ENCODE data around the gene LRRC3B. TPM values are rescaled to one million over a fixed set of nuclear protein-coding genes. Genes with fewer than 3 reads are reported as not detected.

The LRRC3B gene
- total RNA-seq, 2 experiments from 2014 or later: not detected

DNA sequence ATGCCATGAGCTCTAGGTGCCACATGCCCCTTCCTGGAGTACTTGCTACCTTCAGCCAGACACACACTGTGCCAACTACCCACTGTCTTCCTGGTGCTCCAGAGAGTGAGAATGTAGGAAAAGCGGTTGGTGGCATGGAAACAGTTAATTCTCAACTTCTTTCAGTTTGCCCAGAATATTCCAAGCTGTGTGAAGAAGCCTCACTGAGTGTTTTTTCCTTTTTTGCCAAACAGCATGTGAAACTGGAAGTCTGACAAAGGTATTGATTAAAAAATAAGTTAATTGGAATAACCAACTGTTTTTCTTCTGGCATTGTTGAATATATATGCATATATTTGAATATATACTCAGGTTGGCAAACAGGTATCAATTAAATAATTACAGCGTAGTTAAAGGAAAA is 52.8 kb downstream of the LRRC3B start:
- POLR2A ChIA-PET: no interaction called here
- ATAC-seq: no peak

DNA sequence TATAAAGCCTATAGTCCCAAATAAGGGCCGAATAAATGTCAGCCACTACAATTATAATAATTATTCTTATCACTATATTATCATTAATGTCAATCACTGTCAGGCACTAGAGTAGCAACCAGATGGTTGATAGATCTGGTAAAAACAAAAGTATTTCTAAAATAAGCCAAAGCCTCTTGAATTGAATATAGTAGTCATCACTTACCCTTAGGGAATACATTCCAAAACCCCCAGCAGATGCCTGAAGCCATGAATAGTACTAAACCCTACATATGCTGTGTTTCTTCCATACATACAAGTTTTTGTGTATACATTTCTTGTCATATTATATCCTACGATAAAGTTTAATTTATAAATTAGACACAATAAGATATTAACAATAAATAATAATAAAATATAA is 59.1 kb downstream of the LRRC3B start:
- ChIA-PET CTCF (no interaction called here), POLR2A (no interaction called here)
- no peak overlapping the region for H3K27ac Mint-ChIP-seq
- ATAC-seq (no peak), DNase-seq (no peak)
- H3K36me3 Mint-ChIP-seq (ENCODE audit: low read depth): no peaks in the 10 kb centered on the region
- no peak overlapping the region for H3K4me3 Mint-ChIP-seq
- H3K27me3 Mint-ChIP-seq (ENCODE audit: low read depth): no peaks in the 10 kb centered on the region
- H3K4me1 Mint-ChIP-seq (ENCODE audit: low read depth): no peaks in the 10 kb centered on the region
- H3K9me3 Mint-ChIP-seq (ENCODE audit: insufficient read depth): peaks cover 3% of the 10 kb centered on the region

More for the DNA sequence above, 52.8 kb downstream of the LRRC3B start:
- Mint-ChIP-seq H3K27me3 (ENCODE audit: low read depth) (no peaks in the 10 kb centered on the region), H3K9me3 (ENCODE audit: insufficient read depth) (peaks cover 8% of the 10 kb centered on the region), H3K36me3 (ENCODE audit: low read depth) (no peaks in the 10 kb centered on the region), H3K27ac (no peak overlapping the region), H3K4me1 (ENCODE audit: low read depth) (no peaks in the 10 kb centered on the region), H3K4me3 (no peak overlapping the region)
- DNase-seq: no peak
- CTCF ChIA-PET: no interaction called here

DNA sequence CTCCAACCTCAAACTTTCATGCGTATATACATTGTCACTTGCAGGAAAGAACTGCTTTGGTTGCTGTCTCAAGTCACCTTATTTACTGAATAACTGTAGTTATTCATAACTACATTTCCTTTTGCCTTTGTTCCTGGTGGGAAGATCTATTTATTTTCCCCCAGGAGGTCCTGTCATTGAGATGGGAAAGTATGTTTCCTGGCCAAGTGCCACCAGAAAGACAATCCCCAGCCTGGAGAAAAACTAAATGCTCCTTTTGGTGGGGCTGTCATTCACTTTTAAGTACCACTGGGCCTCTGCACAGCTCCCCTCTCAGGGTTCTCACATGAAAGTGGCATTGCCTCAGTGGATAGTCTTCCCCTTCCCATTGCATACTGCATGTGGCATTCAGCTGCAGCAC is 59.8 kb downstream of the LRRC3B start:
- Mint-ChIP-seq H3K27me3 (ENCODE audit: low read depth) (no peaks in the 10 kb centered on the region), H3K9me3 (ENCODE audit: insufficient read depth) (peaks cover 3% of the 10 kb centered on the region), H3K36me3 (ENCODE audit: low read depth) (no peaks in the 10 kb centered on the region), H3K27ac (no peak overlapping the region), H3K4me1 (ENCODE audit: low read depth) (no peaks in the 10 kb centered on the region), H3K4me3 (no peak overlapping the region)
- POLR2A ChIA-PET: no interaction called here
- CTCF ChIA-PET: no interaction called here
- ATAC-seq (no peak), DNase-seq (no peak)

DNA sequence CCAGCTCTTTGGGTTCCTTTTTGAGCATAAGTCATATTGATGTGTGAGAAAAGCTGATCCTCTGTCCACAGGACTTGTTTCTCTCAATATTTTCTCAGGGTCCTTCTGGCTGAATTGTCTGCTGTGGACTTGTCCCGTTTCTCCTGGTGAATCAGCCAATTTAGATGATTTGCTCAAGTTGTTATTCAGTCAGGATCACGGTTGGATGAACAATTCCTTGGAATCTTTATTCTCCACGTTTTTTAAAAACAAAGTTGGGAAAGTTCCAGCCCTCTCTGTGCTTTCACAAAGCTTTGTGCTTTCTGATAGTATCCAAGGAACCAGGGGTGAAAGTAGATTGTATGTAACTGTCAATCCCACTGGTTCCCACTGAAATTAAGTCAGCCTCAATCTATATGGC is 61.3 kb downstream of the LRRC3B start:
- no peak overlapping the region for H3K4me3 Mint-ChIP-seq
- ATAC-seq: no peak
- ChIA-PET POLR2A (interaction anchor here (0.7 kb wide), 1 partner anchor 1139 kb away, joined by 3 read pairs; no protein-coding TSS in a partner anchor), CTCF (no interaction called here)
- DNase-seq: no peak
- H3K4me1 Mint-ChIP-seq (ENCODE audit: low read depth): no peaks in the 10 kb centered on the region
- no peak overlapping the region for H3K27ac Mint-ChIP-seq
- H3K36me3 Mint-ChIP-seq (ENCODE audit: low read depth): no peaks in the 10 kb centered on the region
- H3K9me3 Mint-ChIP-seq (ENCODE audit: insufficient read depth): peaks cover 3% of the 10 kb centered on the region
- no peaks in the 10 kb centered on the region for H3K27me3 Mint-ChIP-seq (ENCODE audit: low read depth)

DNA sequence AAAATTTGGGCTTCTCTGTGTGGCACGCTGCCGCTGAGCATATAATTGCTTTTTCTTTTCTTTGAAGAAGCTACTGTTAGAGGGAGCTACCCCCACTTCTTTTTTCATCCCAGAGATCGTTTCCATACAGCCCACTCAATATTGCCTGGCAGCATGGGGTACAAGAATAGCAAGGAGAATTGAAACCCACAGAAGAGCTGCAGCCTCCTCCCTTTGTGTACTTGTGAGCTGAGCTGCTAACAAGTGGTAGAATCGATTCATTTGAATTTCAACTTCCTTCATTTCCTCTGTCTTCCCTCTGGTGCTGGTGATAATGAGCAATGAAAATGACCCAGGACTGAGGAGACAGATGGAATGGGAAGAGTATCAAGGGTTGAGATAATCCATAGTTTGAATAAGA is 64.9 kb downstream of the LRRC3B start:
- Mint-ChIP-seq H3K9me3 (ENCODE audit: insufficient read depth) (no peaks in the 10 kb centered on the region), H3K27ac (no peak overlapping the region), H3K36me3 (ENCODE audit: low read depth) (no peaks in the 10 kb centered on the region), H3K4me3 (no peak overlapping the region), H3K27me3 (ENCODE audit: low read depth) (no peaks in the 10 kb centered on the region), H3K4me1 (ENCODE audit: low read depth) (no peaks in the 10 kb centered on the region)
- ATAC-seq (no peak), DNase-seq (no peak)
- ChIA-PET POLR2A (no interaction called here), CTCF (no interaction called here)

DNA sequence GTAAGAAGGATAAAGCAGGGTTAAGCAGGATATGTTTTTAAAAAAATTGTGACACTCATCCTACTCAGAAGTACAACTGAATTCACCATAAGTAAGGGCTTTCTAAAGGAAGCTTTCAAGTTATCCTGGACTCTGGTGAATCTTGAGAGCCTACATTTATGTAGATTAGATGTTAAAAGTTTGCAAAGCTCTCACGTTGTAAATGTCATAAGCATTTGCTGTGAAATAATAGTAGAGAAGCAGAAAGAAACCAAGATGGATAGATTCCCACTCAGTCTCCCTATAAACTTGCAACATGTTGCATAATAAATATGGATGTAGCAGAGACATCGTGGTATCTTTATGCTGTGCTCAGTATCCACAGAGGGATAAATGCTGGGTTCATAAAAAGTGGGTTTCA is 77.0 kb downstream of the LRRC3B start:
- CTCF ChIA-PET: no interaction called here

DNA sequence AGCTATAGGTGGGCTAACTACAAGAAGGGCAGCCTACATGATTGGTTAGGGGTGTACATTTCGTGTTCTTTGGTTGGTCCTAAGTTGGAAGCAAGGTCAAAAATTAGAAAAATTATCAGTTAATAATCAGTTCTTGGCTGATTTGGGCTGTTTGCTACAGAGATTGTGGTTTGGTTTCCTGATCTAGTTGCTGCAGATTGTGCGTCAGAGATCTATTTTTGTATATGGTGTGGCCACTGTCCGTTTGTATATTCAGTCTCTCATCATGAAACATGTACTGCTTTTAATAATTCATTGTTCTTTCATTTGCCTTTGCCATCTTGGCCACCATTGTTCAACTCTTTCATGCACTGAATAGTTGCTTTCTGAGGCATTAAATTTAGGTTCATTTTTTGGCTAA is 80.9 kb downstream of the LRRC3B start:
- POLR2A ChIA-PET: no interaction called here
- Mint-ChIP-seq H3K27me3 (ENCODE audit: low read depth) (no peaks in the 10 kb centered on the region), H3K9me3 (ENCODE audit: insufficient read depth) (no peaks in the 10 kb centered on the region), H3K4me3 (no peak overlapping the region), H3K36me3 (ENCODE audit: low read depth) (no peaks in the 10 kb centered on the region), H3K27ac (no peak overlapping the region), H3K4me1 (ENCODE audit: low read depth) (no peaks in the 10 kb centered on the region)
- no peak for DNase-seq
- CTCF ChIA-PET: no interaction called here
- ATAC-seq: no peak

More for the DNA sequence above, 77.0 kb downstream of the LRRC3B start:
- POLR2A ChIA-PET: no interaction called here
- Mint-ChIP-seq H3K36me3 (ENCODE audit: low read depth) (no peaks in the 10 kb centered on the region), H3K27me3 (ENCODE audit: low read depth) (no peaks in the 10 kb centered on the region), H3K4me3 (no peak overlapping the region), H3K9me3 (ENCODE audit: insufficient read depth) (no peaks in the 10 kb centered on the region), H3K27ac (no peak overlapping the region), H3K4me1 (ENCODE audit: low read depth) (no peaks in the 10 kb centered on the region)
- DNase-seq (no peak), ATAC-seq (no peak)

DNA sequence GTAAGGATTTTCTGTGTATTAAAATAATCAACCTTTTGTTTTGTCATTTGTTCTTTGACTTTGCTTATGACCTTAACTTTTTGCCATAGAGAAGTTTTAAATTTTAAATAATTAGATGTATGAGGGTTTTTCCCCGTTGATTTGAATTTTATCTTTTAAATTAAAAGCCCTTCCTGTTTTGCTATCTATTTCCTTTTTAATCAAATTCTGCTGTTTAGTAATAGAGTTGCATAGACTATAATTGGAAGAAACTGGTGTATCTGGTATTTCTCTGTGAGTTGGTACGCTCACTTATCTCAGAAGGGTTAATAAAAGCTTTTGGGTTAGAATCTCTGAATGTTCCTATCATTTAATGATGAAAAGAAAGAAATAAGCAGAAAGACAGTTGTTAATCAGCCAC is 82.2 kb downstream of the LRRC3B start:
- no peak overlapping the region for H3K27ac Mint-ChIP-seq
- CTCF ChIA-PET: no interaction called here
- POLR2A ChIA-PET: no interaction called here
- no peak overlapping the region for H3K4me3 Mint-ChIP-seq
- no peaks in the 10 kb centered on the region for H3K4me1 Mint-ChIP-seq (ENCODE audit: low read depth)
- no peak for DNase-seq
- no peaks in the 10 kb centered on the region for H3K36me3 Mint-ChIP-seq (ENCODE audit: low read depth)
- H3K9me3 Mint-ChIP-seq (ENCODE audit: insufficient read depth): no peaks in the 10 kb centered on the region
- no peaks in the 10 kb centered on the region for H3K27me3 Mint-ChIP-seq (ENCODE audit: low read depth)
- no peak for ATAC-seq

DNA sequence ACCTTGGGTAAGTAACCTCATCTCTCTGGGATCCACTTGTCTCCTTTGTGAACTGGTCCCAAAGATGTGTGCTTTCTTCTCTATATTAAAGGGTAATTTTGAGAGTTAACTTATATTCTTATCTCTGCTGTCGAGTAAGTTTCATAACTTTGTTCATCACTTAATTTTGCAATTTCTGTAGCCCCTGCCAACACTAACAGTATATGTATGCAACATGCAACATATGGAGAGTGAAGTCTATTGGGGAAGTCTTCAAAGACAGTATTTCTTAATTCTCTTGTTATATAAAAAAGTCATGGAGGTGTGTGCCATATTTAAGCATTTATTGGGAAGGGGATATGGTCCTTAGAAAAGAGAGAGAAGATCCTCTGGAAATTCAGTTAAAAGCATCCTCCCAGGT is 85.9 kb downstream of the LRRC3B start:
- no peak overlapping the region for H3K4me3 Mint-ChIP-seq

DNA sequence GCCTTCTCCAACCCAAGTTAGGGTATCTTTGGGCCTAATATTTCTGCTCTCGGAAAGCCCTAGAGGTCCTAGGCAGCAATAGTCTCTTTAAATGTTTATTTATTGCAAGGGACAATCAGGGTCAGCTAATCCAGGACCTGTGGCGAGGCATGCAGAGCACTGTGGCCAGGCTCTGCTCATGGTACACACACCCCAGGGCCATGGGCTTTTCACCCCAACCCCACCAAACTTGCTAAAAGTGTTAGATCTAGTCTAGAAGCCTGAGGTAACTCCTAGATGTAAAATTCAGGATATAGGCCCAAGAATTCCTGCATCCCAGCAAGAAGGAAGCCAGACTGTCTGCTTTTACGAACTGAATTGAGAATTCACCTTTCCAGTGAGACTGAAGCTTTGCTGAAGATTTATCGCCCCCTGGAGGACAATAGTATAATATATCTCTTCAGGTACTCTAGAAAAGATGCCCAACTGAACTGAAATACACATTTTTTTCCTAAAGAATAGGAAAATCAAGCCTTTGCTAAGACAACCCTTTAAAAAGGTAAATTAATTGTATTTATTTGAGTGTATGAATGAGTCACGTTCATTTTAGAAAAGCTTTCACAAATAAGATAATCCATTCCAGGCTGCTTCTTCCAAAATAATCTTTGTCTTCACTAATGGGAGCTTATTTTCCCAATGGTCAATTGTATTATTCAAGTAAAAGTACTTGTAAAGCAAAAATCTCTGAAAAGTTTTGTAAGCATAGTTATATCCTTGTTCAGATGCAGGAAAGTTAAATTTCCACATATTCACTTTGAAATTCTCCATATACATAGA is 89.8 kb downstream of the LRRC3B start:
- CTCF ChIA-PET: interaction anchor here (0.9 to 1.0 kb wide), 5 partner anchors 9 to 1180 kb away, joined by 3 to 7 read pairs (median 3); no protein-coding TSS in a partner anchor
- DNase-seq: no peak

More for the DNA sequence above, 85.9 kb downstream of the LRRC3B start:
- POLR2A ChIA-PET: no interaction called here
- Mint-ChIP-seq H3K4me1 (ENCODE audit: low read depth) (no peaks in the 10 kb centered on the region), H3K9me3 (ENCODE audit: insufficient read depth) (no peaks in the 10 kb centered on the region), H3K27ac (no peak overlapping the region), H3K27me3 (ENCODE audit: low read depth) (no peaks in the 10 kb centered on the region), H3K36me3 (ENCODE audit: low read depth) (no peaks in the 10 kb centered on the region)
- no peak for DNase-seq
- CTCF ChIA-PET: no interaction called here
- ATAC-seq: no peak

DNA sequence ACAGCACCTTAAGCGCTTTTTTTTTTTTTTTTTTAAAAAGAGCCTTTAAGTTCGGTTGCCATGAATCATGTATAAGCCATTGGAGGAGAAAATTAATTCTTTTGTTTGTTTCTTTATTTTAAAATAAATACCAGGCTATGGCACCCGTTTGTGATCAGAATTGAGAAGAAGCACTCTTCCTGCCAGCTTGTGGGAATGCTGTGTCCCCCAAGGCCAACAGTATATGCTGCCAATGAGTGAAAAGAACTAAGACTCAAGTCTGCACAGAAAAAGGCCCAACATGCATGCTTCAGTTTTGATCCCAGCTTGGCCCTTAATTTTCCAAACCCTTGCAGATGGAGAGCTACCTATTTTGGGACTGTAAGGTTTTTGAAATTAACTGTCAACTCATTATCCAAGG is 90.5 kb downstream of the LRRC3B start:
- H3K27me3 Mint-ChIP-seq (ENCODE audit: low read depth): no peaks in the 10 kb centered on the region
- ATAC-seq (no peak), DNase-seq (no peak)
- H3K36me3 Mint-ChIP-seq (ENCODE audit: low read depth): no peaks in the 10 kb centered on the region
- ChIA-PET POLR2A (no interaction called here), CTCF (interaction anchor here (0.9 to 1.0 kb wide), 5 partner anchors 9 to 1181 kb away, joined by 3 to 7 read pairs (median 3); no protein-coding TSS in a partner anchor)
- no peaks in the 10 kb centered on the region for H3K9me3 Mint-ChIP-seq (ENCODE audit: insufficient read depth)
- no peaks in the 10 kb centered on the region for H3K4me1 Mint-ChIP-seq (ENCODE audit: low read depth)
- H3K27ac Mint-ChIP-seq: no peak overlapping the region
- no peak overlapping the region for H3K4me3 Mint-ChIP-seq

More for the DNA sequence above, 89.8 kb downstream of the LRRC3B start:
- Mint-ChIP-seq H3K36me3 (ENCODE audit: low read depth) (no peaks in the 10 kb centered on the region), H3K4me3 (no peak overlapping the region), H3K27ac (no peak overlapping the region), H3K27me3 (ENCODE audit: low read depth) (no peaks in the 10 kb centered on the region), H3K9me3 (ENCODE audit: insufficient read depth) (no peaks in the 10 kb centered on the region), H3K4me1 (ENCODE audit: low read depth) (no peaks in the 10 kb centered on the region)
- POLR2A ChIA-PET: no interaction called here
- no peak for ATAC-seq

DNA sequence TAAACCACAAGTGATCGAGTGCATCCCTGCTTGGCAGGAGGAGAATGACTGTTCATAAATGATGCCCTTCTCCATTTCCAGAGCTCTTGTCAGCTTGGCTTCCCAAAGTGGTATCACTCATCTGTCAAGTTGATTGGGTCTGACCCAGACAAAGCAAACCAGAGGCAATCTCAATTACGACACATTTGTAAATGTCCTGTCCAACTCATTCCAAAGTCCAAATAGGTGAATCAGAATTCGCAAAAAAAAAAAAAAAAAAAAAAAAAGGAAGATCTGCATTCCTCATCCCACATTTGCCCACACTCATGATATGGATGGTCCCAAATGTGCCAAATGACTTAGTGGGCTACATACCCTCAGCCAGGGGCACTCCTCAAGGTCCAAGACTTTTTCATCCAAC is 91.9 kb downstream of the LRRC3B start:
- H3K9me3 Mint-ChIP-seq (ENCODE audit: insufficient read depth): no peaks in the 10 kb centered on the region
- no peak for ATAC-seq
- no peaks in the 10 kb centered on the region for H3K36me3 Mint-ChIP-seq (ENCODE audit: low read depth)
- H3K4me3 Mint-ChIP-seq: no peak overlapping the region
- H3K27me3 Mint-ChIP-seq (ENCODE audit: low read depth): no peaks in the 10 kb centered on the region
- no peak for DNase-seq
- no peak overlapping the region for H3K27ac Mint-ChIP-seq
- H3K4me1 Mint-ChIP-seq (ENCODE audit: low read depth): no peaks in the 10 kb centered on the region
- POLR2A ChIA-PET: no interaction called here
- CTCF ChIA-PET: no interaction called here

DNA sequence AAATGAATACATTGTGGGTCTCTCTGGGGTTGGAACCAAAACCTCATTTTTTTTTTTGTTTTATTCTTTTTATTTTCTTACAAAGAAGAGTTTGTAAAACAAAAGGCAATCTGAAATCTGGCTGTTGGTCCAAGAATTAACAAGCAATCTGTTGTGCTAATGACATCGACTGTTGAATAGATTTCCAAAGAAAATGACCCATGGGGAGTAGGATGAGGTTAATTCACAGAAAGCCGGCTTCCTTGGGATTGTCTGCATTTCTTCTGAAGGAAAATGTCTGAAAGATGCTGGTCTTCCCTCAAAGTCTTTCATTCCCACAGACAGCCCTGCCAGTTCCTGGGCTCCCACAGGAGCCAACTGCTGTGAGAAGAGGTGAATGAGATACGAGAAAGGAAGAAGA is 92.9 kb downstream of the LRRC3B start:
- H3K4me3 Mint-ChIP-seq: no peak overlapping the region
- ChIA-PET POLR2A (no interaction called here), CTCF (no interaction called here)
- no peaks in the 10 kb centered on the region for H3K4me1 Mint-ChIP-seq (ENCODE audit: low read depth)
- no peaks in the 10 kb centered on the region for H3K9me3 Mint-ChIP-seq (ENCODE audit: insufficient read depth)
- DNase-seq: no peak
- H3K27ac Mint-ChIP-seq: no peak overlapping the region
- H3K27me3 Mint-ChIP-seq (ENCODE audit: low read depth): no peaks in the 10 kb centered on the region
- ATAC-seq: no peak
- no peaks in the 10 kb centered on the region for H3K36me3 Mint-ChIP-seq (ENCODE audit: low read depth)
